Measurements from ENCODE around the gene TBC1D8. TPM values are rescaled to one million over a fixed set of nuclear protein-coding genes. Genes with fewer than 3 reads are reported as not detected.

TBC1D8 gene
- total RNA-seq, 2 experiments from 2014 or later, result 0.73 to 1.1 TPM

GRCh38 chr2:101115664-101116063 is 35.5 kb downstream of the TBC1D8 start:
- CTCF ChIA-PET, result no interaction called here

GRCh38 chr2:101114815-101115214 is 36.4 kb downstream of the TBC1D8 start:
- CTCF ChIA-PET, result no interaction called here

More at GRCh38 chr2:101115664-101116063, 35.5 kb downstream of the TBC1D8 start:
- POLR2A ChIA-PET, result no interaction called here

GRCh38 chr2:101114268-101114783 is 36.9 kb downstream of the TBC1D8 start:
- ChIA-PET POLR2A (no interaction called here), CTCF (no interaction called here)

More at GRCh38 chr2:101114815-101115214, 36.4 kb downstream of the TBC1D8 start:
- POLR2A ChIA-PET, result no interaction called here

GRCh38 chr2:101113441-101114267 is 37.5 kb downstream of the TBC1D8 start:
- ChIA-PET POLR2A (no interaction called here), CTCF (no interaction called here)

GRCh38 chr2:101112772-101113157 is 38.4 kb downstream of the TBC1D8 start:
- ChIA-PET POLR2A (no interaction called here), CTCF (no interaction called here)

- POLR2A ChIA-PET, result no interaction called here
- CTCF ChIA-PET, result no interaction called here
These were observed 39.0 kb downstream of the TBC1D8 start for GRCh38 chr2:101111917-101112771.

GRCh38 chr2:101111262-101111838 is 39.8 kb downstream of the TBC1D8 start:
- ChIA-PET POLR2A (no interaction called here), CTCF (no interaction called here)

GRCh38 chr2:101109451-101110118 is 41.6 kb downstream of the TBC1D8 start:
- POLR2A ChIA-PET, result no interaction called here
- CTCF ChIA-PET, result no interaction called here

- ChIA-PET POLR2A (no interaction called here), CTCF (no interaction called here)
These were observed 42.8 kb downstream of the TBC1D8 start for GRCh38 chr2:101108357-101108756.

- CTCF ChIA-PET, result interaction anchor here (0.8 kb wide), 1 partner anchor 17 kb away, joined by 3 read pairs; no protein-coding TSS in a partner anchor
These were observed 43.9 kb downstream of the TBC1D8 start for GRCh38 chr2:101107241-101107640.

GRCh38 chr2:101106453-101107181 is 44.6 kb downstream of the TBC1D8 start:
- CTCF ChIA-PET, result interaction anchor here (0.8 kb wide), 1 partner anchor 16 kb away, joined by 3 read pairs; no protein-coding TSS in a partner anchor
- POLR2A ChIA-PET, result no interaction called here

More at GRCh38 chr2:101107241-101107640, 43.9 kb downstream of the TBC1D8 start:
- POLR2A ChIA-PET, result interaction anchor here (0.6 kb wide), 1 partner anchor 20 kb away, joined by 4 read pairs; no protein-coding TSS in a partner anchor

- POLR2A ChIA-PET, result no interaction called here
These were observed 45.5 kb downstream of the TBC1D8 start for GRCh38 chr2:101105654-101106053.

GRCh38 chr2:101097638-101098037 is 53.5 kb downstream of the TBC1D8 start:
- CTCF ChIA-PET, result no interaction called here
- POLR2A ChIA-PET, result no interaction called here

More at GRCh38 chr2:101105654-101106053, 45.5 kb downstream of the TBC1D8 start:
- CTCF ChIA-PET, result no interaction called here

GRCh38 chr2:101096619-101097142 is 54.5 kb downstream of the TBC1D8 start:
- CTCF ChIA-PET, result no interaction called here
- POLR2A ChIA-PET, result no interaction called here

- ChIA-PET CTCF (no interaction called here), POLR2A (no interaction called here)
These were observed 56.8 kb downstream of the TBC1D8 start for GRCh38 chr2:101094351-101094750.

GRCh38 chr2:101089942-101090799 is 61.0 kb downstream of the TBC1D8 start:
- CTCF ChIA-PET, result interaction anchor here (0.9 kb wide), 1 partner anchor 17 kb away, joined by 3 read pairs; no protein-coding TSS in a partner anchor
- POLR2A ChIA-PET, result interaction anchor here (0.6 kb wide), 1 partner anchor 326 kb away, joined by 3 read pairs; no protein-coding TSS in a partner anchor

GRCh38 chr2:101089419-101089818 is 61.8 kb downstream of the TBC1D8 start:
- CTCF ChIA-PET, result no interaction called here
- POLR2A ChIA-PET, result no interaction called here

GRCh38 chr2:101087638-101088037 is 63.5 kb downstream of the TBC1D8 start:
- CTCF ChIA-PET, result no interaction called here
- POLR2A ChIA-PET, result no interaction called here

Measured in activated CD8-positive, alpha-beta memory T cell treated with anti-CD3 and anti-CD28 coated beads for 36 hours (primary cell).